Activated CD4-positive, alpha-beta memory T cell treated with anti-CD3 and anti-CD28 coated beads for 36 hours (primary cell): ENCODE data around the gene CXCL8. TPM values are rescaled to one million over a fixed set of nuclear protein-coding genes. Genes with fewer than 3 reads are reported as not detected.

Experiments
- CTCF ChIA-PET: fragments of 350-600 bp; sonication (Branson Sonifier 250); formaldehyde crosslinking; loops from one replicate; lab custom pipeline; 2021; ENCODE audit warnings: antibody characterized with exemption, inconsistent platforms; lab: Charles Lee
- POLR2A ChIA-PET: fragments of 350-600 bp; sonication (Branson Sonifier 250); formaldehyde crosslinking; loops from one replicate; lab custom pipeline; 2021; ENCODE audit warnings: antibody characterized with exemption; lab: Charles Lee
- DNase-seq: peaks from one replicate; pipeline ENCODE4 v3.0.0-alpha.2; 2020
- H3K27ac Mint-ChIP-seq: one replicate; pipeline ENCODE4 v1.8.0; 2021; ENCODE audit warnings: mixed read lengths
- H3K27me3 Mint-ChIP-seq: one replicate; pipeline ENCODE4 v1.8.0; 2021; ENCODE audit warnings: mixed read lengths
- H3K36me3 Mint-ChIP-seq: one replicate; pipeline ENCODE4 v1.8.0; 2021; ENCODE audit warnings: mixed read lengths
- H3K4me1 Mint-ChIP-seq: one replicate; pipeline ENCODE4 v1.8.0; 2021; ENCODE audit warnings: low read depth, mixed read lengths
- H3K4me3 Mint-ChIP-seq: one replicate; pipeline ENCODE4 v1.8.0; 2021; ENCODE audit warnings: mild to moderate bottlenecking, mixed read lengths
- H3K9me3 Mint-ChIP-seq: one replicate; pipeline ENCODE4 v1.8.0; 2021; ENCODE audit warnings: mixed read lengths
- intact Hi-C: fragments of 100-400 bp; cut with micrococcal nuclease; formaldehyde crosslinking; loops from one replicate; pipeline ENCODE4 v1.15.1; 2023
- total RNA-seq, 2 experiments: library from RNA; stranded (reverse); gene quantifications; one replicate each; pipeline ENCODE4 v1.2.3, GENCODE V29; 2021

The CXCL8 gene
- total RNA-seq, 2 experiments from 2014 or later: 0.56 to 0.81 TPM

- POLR2A ChIA-PET: no interaction called here
- H3K36me3 Mint-ChIP-seq: no peaks in the 10 kb centered on the region
- intact Hi-C loops: no loop called here
- no peaks in the 10 kb centered on the region for H3K4me1 Mint-ChIP-seq
- no peak overlapping the region for H3K4me3 Mint-ChIP-seq
- CTCF ChIA-PET: no interaction called here
- H3K27me3 Mint-ChIP-seq: no peaks in the 10 kb centered on the region
- DNase-seq: no peak
- no peak overlapping the region for H3K27ac Mint-ChIP-seq
- H3K9me3 Mint-ChIP-seq: no peaks in the 10 kb centered on the region
Measured at GRCh38 chr4:73735231-73735630, 5.1 kb upstream of the CXCL8 start.

DNA sequence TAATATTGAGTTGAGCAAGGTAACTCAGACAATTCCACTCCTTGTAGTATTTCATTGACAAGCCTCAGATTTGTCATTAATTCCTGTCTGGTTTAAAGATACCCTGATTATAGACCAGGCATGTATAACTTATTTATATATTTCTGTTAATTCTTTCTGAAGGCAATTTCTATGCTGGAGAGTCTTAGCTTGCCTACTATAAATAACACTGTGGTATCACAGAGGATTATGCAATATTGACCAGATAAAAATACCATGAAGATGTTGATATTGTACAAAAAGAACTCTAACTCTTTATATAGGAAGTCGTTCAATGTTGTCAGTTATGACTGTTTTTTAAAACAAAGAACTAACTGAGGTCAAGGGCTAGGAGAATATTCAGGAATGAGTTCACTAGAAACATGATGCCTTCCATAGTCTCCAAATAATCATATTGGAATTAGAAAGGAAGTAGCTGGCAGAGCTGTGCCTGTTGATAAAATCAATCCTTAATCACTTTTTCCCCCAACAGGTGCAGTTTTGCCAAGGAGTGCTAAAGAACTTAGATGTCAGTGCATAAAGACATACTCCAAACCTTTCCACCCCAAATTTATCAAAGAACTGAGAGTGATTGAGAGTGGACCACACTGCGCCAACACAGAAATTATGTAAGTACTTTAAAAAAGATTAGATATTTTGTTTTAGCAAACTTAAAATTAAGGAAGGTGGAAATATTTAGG lies 821 bp downstream of the CXCL8 start:
- Mint-ChIP-seq H3K27me3 (no peaks in the 10 kb centered on the region), H3K27ac (no peak overlapping the region), H3K4me1 (no peaks in the 10 kb centered on the region), H3K4me3 (no peak overlapping the region), H3K9me3 (peaks cover 2% of the 10 kb centered on the region), H3K36me3 (no peaks in the 10 kb centered on the region)
- CTCF ChIA-PET: no interaction called here
- POLR2A ChIA-PET: no interaction called here
- intact Hi-C loops: no loop called here
- DNase-seq: no peak

DNA sequence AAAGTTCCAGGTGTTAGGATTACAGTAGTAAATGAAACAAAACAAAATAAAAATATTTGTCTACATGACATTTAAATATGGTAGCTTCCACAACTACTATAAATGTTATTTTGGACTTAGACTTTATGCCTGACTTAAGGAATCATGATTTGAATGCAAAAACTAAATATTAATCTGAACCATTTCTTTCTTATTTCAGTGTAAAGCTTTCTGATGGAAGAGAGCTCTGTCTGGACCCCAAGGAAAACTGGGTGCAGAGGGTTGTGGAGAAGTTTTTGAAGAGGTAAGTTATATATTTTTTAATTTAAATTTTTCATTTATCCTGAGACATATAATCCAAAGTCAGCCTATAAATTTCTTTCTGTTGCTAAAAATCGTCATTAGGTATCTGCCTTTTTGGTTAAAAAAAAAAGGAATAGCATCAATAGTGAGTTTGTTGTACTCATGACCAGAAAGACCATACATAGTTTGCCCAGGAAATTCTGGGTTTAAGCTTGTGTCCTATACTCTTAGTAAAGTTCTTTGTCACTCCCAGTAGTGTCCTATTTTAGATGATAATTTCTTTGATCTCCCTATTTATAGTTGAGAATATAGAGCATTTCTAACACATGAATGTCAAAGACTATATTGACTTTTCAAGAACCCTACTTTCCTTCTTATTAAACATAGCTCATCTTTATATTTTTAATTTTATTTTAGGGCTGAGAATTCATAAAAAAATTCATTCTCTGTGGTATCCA lies 1.6 kb downstream of the CXCL8 start:
- no peaks in the 10 kb centered on the region for H3K36me3 Mint-ChIP-seq

GRCh38 chr4:73742490-73743160 lies 2.3 kb downstream of the CXCL8 start:
- Mint-ChIP-seq H3K4me3 (no peak overlapping the region), H3K36me3 (no peaks in the 10 kb centered on the region), H3K27ac (no peak overlapping the region), H3K27me3 (no peaks in the 10 kb centered on the region), H3K9me3 (peaks cover 2% of the 10 kb centered on the region), H3K4me1 (no peaks in the 10 kb centered on the region)
- intact Hi-C loops: no loop called here
- ChIA-PET POLR2A (no interaction called here), CTCF (interaction anchor here (1.0 kb wide), 1 partner anchor 15 kb away, joined by 3 read pairs; no protein-coding TSS in a partner anchor)
- DNase-seq: no peak

More for the DNA sequence above, 1.6 kb downstream of the CXCL8 start:
- Mint-ChIP-seq H3K4me3 (no peak overlapping the region), H3K27me3 (no peaks in the 10 kb centered on the region), H3K27ac (no peak overlapping the region), H3K9me3 (peaks cover 2% of the 10 kb centered on the region), H3K4me1 (no peaks in the 10 kb centered on the region)
- CTCF ChIA-PET: interaction anchor here (1.0 kb wide), 1 partner anchor 15 kb away, joined by 3 read pairs; no protein-coding TSS in a partner anchor
- no peak for DNase-seq
- POLR2A ChIA-PET: no interaction called here
- intact Hi-C loops: no loop called here

DNA sequence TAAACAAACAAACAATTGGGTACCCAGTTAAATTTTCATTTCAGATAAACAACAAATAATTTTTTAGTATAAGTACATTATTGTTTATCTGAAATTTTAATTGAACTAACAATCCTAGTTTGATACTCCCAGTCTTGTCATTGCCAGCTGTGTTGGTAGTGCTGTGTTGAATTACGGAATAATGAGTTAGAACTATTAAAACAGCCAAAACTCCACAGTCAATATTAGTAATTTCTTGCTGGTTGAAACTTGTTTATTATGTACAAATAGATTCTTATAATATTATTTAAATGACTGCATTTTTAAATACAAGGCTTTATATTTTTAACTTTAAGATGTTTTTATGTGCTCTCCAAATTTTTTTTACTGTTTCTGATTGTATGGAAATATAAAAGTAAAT lies 2.9 kb downstream of the CXCL8 start:
- H3K27ac Mint-ChIP-seq: no peak overlapping the region
- H3K27me3 Mint-ChIP-seq: no peaks in the 10 kb centered on the region
- H3K4me1 Mint-ChIP-seq: no peaks in the 10 kb centered on the region
- intact Hi-C loops: no loop called here
- ChIA-PET CTCF (no interaction called here), POLR2A (no interaction called here)
- peaks cover 2% of the 10 kb centered on the region for H3K9me3 Mint-ChIP-seq
- DNase-seq: no peak
- no peak overlapping the region for H3K4me3 Mint-ChIP-seq
- no peaks in the 10 kb centered on the region for H3K36me3 Mint-ChIP-seq

DNA sequence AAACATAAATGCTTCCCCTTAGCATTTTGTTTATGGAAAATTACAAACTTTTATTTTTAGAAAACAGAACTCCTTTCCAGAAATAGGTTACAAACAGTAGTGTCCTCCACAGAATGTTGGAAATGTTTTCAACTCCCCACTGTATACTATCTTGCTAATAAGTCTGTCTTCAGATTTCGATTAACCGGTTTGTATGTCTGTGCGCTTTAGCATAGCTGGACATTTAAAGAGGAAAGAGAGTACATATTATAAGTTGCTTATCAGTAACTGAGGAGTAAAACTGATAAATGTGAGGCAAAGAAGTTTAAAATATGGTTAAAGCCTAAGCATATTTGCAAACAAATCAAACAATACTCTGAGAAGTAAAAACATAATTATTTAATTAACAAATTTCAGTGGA lies 3.4 kb downstream of the CXCL8 start:
- POLR2A ChIA-PET: no interaction called here
- intact Hi-C loops: no loop called here
- DNase-seq: no peak
- no peaks in the 10 kb centered on the region for H3K27me3 Mint-ChIP-seq
- peaks cover 2% of the 10 kb centered on the region for H3K9me3 Mint-ChIP-seq
- no peaks in the 10 kb centered on the region for H3K36me3 Mint-ChIP-seq
- no peak overlapping the region for H3K27ac Mint-ChIP-seq
- no peak overlapping the region for H3K4me3 Mint-ChIP-seq
- H3K4me1 Mint-ChIP-seq: no peaks in the 10 kb centered on the region
- CTCF ChIA-PET: no interaction called here

DNA sequence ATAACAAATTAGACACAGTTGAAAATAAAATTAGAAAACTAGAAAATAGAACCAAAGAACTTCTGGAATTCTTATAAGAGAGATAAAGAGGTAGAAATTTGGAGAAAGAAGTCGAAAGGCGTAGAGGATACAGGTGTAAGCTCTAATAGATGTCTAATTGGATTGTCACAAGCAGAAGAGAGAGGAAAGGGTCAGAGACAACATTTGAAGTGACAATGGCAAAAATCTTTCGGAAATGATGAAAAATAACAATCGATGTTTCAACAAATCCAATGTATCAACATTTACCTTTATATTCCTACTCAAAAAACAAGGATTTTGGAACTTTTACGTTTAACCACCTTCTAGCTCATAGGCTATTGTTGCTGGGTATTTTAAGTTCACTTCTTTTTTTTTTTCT lies 3.8 kb downstream of the CXCL8 start:
- no peaks in the 10 kb centered on the region for H3K36me3 Mint-ChIP-seq
- peaks cover 2% of the 10 kb centered on the region for H3K9me3 Mint-ChIP-seq
- no peak overlapping the region for H3K27ac Mint-ChIP-seq
- no peak for DNase-seq
- no peak overlapping the region for H3K4me3 Mint-ChIP-seq
- POLR2A ChIA-PET: no interaction called here
- CTCF ChIA-PET: no interaction called here
- no peaks in the 10 kb centered on the region for H3K4me1 Mint-ChIP-seq
- intact Hi-C loops: no loop called here
- H3K27me3 Mint-ChIP-seq: no peaks in the 10 kb centered on the region

GRCh38 chr4:73750730-73751129 lies 10.4 kb downstream of the CXCL8 start:
- H3K27me3 Mint-ChIP-seq: no peaks in the 10 kb centered on the region
- no peaks in the 10 kb centered on the region for H3K4me1 Mint-ChIP-seq
- no peaks in the 10 kb centered on the region for H3K9me3 Mint-ChIP-seq
- intact Hi-C loops: no loop called here
- DNase-seq: no peak
- ChIA-PET CTCF (no interaction called here), POLR2A (no interaction called here)
- H3K36me3 Mint-ChIP-seq: no peaks in the 10 kb centered on the region
- no peak overlapping the region for H3K4me3 Mint-ChIP-seq
- H3K27ac Mint-ChIP-seq: no peak overlapping the region

DNA sequence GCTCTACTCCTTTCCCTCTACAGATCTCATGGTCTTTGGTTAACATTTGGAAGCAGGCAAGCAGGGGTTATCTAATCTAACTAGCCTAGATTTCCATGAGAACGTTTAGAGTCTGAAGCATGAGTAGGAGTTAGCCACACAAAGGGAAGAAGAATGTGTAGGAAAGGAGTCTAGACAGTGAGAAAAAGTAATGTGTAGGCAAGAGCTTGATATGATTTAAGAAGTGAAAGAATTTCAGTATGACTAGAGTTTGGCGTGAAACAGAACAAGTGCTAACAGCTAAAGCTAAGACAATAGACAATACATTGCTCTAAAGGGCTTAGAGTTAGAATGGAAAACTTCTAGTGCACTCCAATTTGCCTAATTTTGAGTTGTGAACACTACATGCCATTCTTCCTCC lies 10.8 kb downstream of the CXCL8 start:
- no peaks in the 10 kb centered on the region for H3K27me3 Mint-ChIP-seq
- no peaks in the 10 kb centered on the region for H3K4me1 Mint-ChIP-seq
- no peaks in the 10 kb centered on the region for H3K36me3 Mint-ChIP-seq
- POLR2A ChIA-PET: no interaction called here
- H3K27ac Mint-ChIP-seq: no peak overlapping the region
- DNase-seq: no peak
- H3K9me3 Mint-ChIP-seq: no peaks in the 10 kb centered on the region
- no peak overlapping the region for H3K4me3 Mint-ChIP-seq
- CTCF ChIA-PET: no interaction called here
- intact Hi-C loops: no loop called here

DNA sequence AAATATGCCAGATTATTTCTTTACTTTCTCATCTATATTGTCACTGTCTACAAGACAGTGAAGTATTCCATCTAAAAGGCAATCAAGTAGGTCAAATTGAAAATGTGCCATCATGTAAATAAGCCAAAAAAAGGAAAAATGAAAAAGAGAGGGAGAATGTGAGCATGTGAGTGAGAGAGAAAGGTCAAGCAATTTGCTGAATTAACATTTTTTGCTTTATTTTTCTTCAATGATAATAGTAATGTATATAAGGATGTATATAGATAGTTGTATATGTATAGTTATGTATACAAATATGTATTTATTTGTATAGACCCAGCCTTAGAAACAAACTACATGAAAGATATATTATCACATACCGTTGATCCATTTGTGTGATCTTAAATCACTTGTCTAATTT lies 11.5 kb downstream of the CXCL8 start:
- Mint-ChIP-seq H3K27ac (no peak overlapping the region), H3K4me1 (no peaks in the 10 kb centered on the region), H3K36me3 (no peaks in the 10 kb centered on the region), H3K4me3 (no peak overlapping the region), H3K9me3 (no peaks in the 10 kb centered on the region), H3K27me3 (no peaks in the 10 kb centered on the region)
- intact Hi-C loops: no loop called here
- CTCF ChIA-PET: no interaction called here
- DNase-seq: no peak
- POLR2A ChIA-PET: no interaction called here

DNA sequence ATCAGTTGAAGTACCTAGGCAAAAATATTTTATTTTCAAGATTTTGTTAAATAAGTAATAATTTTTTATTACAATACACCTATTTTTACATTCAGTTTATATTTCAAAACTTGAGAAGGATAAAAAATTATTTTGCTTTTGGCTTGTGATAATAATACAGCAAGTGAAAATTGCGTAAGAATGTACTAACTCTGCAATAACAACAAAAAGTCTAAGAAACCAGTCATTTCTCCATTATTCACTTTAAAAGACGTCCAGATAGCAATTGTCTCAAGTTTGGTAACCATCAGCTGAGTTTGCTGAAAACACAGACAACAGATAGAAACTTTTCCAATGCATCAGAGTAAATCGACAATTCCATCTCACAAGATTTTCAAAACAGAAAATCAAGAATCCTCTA lies 12.1 kb downstream of the CXCL8 start:
- Mint-ChIP-seq H3K27me3 (no peaks in the 10 kb centered on the region), H3K36me3 (no peaks in the 10 kb centered on the region), H3K27ac (no peak overlapping the region), H3K9me3 (no peaks in the 10 kb centered on the region), H3K4me3 (no peak overlapping the region), H3K4me1 (no peaks in the 10 kb centered on the region)
- intact Hi-C loops: no loop called here
- CTCF ChIA-PET: no interaction called here
- no peak for DNase-seq
- POLR2A ChIA-PET: no interaction called here

GRCh38 chr4:73753215-73753614 lies 12.8 kb downstream of the CXCL8 start:
- intact Hi-C loops: no loop called here
- DNase-seq: no peak
- ChIA-PET CTCF (no interaction called here), POLR2A (no interaction called here)
- H3K36me3 Mint-ChIP-seq: no peaks in the 10 kb centered on the region
- H3K27ac Mint-ChIP-seq: no peak overlapping the region
- no peak overlapping the region for H3K4me3 Mint-ChIP-seq
- H3K27me3 Mint-ChIP-seq: no peaks in the 10 kb centered on the region
- H3K4me1 Mint-ChIP-seq: no peaks in the 10 kb centered on the region
- H3K9me3 Mint-ChIP-seq: no peaks in the 10 kb centered on the region
